MG63 (cell line): ENCODE results near the gene ELL2. TPM values are rescaled to one million over a fixed set of nuclear protein-coding genes. Genes with fewer than 3 reads are reported as not detected.

Source experiments
- DNase-seq: peaks from one replicate; pipeline ENCODE4 v3.0.0-alpha.2; 2020
- H3K27me3 ChIP-seq: fragments of 250-450 bp; sonication (Bioruptor Pico); 2 replicates; pipeline ENCODE4 v1.5.1; 2020; ENCODE audit warnings: mild to moderate bottlenecking, moderate library complexity
- H3K36me3 ChIP-seq: fragments of 250-450 bp; sonication (Bioruptor Pico); 2 replicates; pipeline ENCODE4 v1.5.1; 2020; ENCODE audit warnings: mild to moderate bottlenecking, moderate library complexity
- H3K4me3 ChIP-seq: fragments of 250-450 bp; sonication (Bioruptor Pico); 2 replicates; pipeline ENCODE4 v1.5.1; 2020; ENCODE audit warnings: mild to moderate bottlenecking, moderate library complexity
- H3K9me3 ChIP-seq: fragments of 250-450 bp; sonication (Bioruptor Pico); 2 replicates; pipeline ENCODE4 v1.5.1; 2020; ENCODE audit warnings: mild to moderate bottlenecking, moderate library complexity
- total RNA-seq: library from RNA; depleted of rRNA; stranded (reverse); fragments of >200 nt; shearing (Covaris generic); gene quantifications from 2 replicates; pipeline ENCODE4 v1.2.3, GENCODE V29; 2014; ENCODE audit warnings: low replicate concordance; rRNA removed

ELL2 gene
- total RNA-seq = 126 and 148 TPM in 2 replicates

GRCh38 chr5:95961617-95962474, at the start of gene ELL2:
ELL2 (minus strand) TSS chr5:95961851; CDS start chr5:95961721, 130 bp downstream.
- no peaks in the 10 kb centered on the region for H3K9me3 ChIP-seq
- peaks cover 44% of the 10 kb centered on the region for H3K36me3 ChIP-seq
- DNase-seq = peak; percentile 100
- no peaks in the 10 kb centered on the region for H3K27me3 ChIP-seq
- peak within 1 kb of the TSS; percentile 91 for H3K4me3 ChIP-seq

- peaks cover 35% of the 10 kb centered on the region for H3K9me3 ChIP-seq
- no peaks in the 10 kb centered on the region for H3K27me3 ChIP-seq
- DNase-seq = no peak
- H3K4me3 ChIP-seq = no peak overlapping the region
- no peaks in the 10 kb centered on the region for H3K36me3 ChIP-seq
Measured at GRCh38 chr5:96008987-96009647, 47.5 kb upstream of the ELL2 start.

- H3K27me3 ChIP-seq = no peaks in the 10 kb centered on the region
- DNase-seq = no peak
- peaks cover 40% of the 10 kb centered on the region for H3K9me3 ChIP-seq
- no peaks in the 10 kb centered on the region for H3K36me3 ChIP-seq
- no peak overlapping the region for H3K4me3 ChIP-seq
Measured at GRCh38 chr5:96008487-96008886, 46.8 kb upstream of the ELL2 start.

- H3K9me3 ChIP-seq = peaks cover 40% of the 10 kb centered on the region
Measured at GRCh38 chr5:96007051-96007450, 45.4 kb upstream of the ELL2 start.

GRCh38 chr5:96006291-96006690, 44.6 kb upstream of the ELL2 start:
- H3K36me3 ChIP-seq = no peaks in the 10 kb centered on the region
- H3K27me3 ChIP-seq = no peaks in the 10 kb centered on the region

More at GRCh38 chr5:96007051-96007450, 45.4 kb upstream of the ELL2 start:
- no peaks in the 10 kb centered on the region for H3K36me3 ChIP-seq
- no peak overlapping the region for H3K4me3 ChIP-seq
- no peaks in the 10 kb centered on the region for H3K27me3 ChIP-seq
- no peak for DNase-seq

GRCh38 chr5:96004754-96005153, 43.1 kb upstream of the ELL2 start:
- no peak for DNase-seq
- Histone ChIP-seq H3K9me3 (peaks cover 37% of the 10 kb centered on the region), H3K36me3 (no peaks in the 10 kb centered on the region), H3K27me3 (no peaks in the 10 kb centered on the region), H3K4me3 (no peak overlapping the region)

More at GRCh38 chr5:96006291-96006690, 44.6 kb upstream of the ELL2 start:
- no peak for DNase-seq
- no peak overlapping the region for H3K4me3 ChIP-seq
- peaks cover 40% of the 10 kb centered on the region for H3K9me3 ChIP-seq

GRCh38 chr5:96004087-96004486, 42.4 kb upstream of the ELL2 start:
- Histone ChIP-seq H3K9me3 (peaks cover 32% of the 10 kb centered on the region), H3K4me3 (no peak overlapping the region), H3K27me3 (no peaks in the 10 kb centered on the region), H3K36me3 (no peaks in the 10 kb centered on the region)
- no peak for DNase-seq

- peaks cover 19% of the 10 kb centered on the region for H3K9me3 ChIP-seq
- DNase-seq = no peak
- no peaks in the 10 kb centered on the region for H3K36me3 ChIP-seq
- no peaks in the 10 kb centered on the region for H3K27me3 ChIP-seq
- H3K4me3 ChIP-seq = no peak overlapping the region
Measured at GRCh38 chr5:96001262-96001661, 39.6 kb upstream of the ELL2 start.

GRCh38 chr5:96000308-96000707, 38.7 kb upstream of the ELL2 start:
- peaks cover 17% of the 10 kb centered on the region for H3K9me3 ChIP-seq
- DNase-seq = no peak
- no peaks in the 10 kb centered on the region for H3K36me3 ChIP-seq
- H3K4me3 ChIP-seq = no peak overlapping the region
- H3K27me3 ChIP-seq = no peaks in the 10 kb centered on the region

GRCh38 chr5:95996904-95997723, 35.5 kb upstream of the ELL2 start:
- no peaks in the 10 kb centered on the region for H3K27me3 ChIP-seq
- no peak for DNase-seq
- H3K36me3 ChIP-seq = no peaks in the 10 kb centered on the region
- no peak overlapping the region for H3K4me3 ChIP-seq
- H3K9me3 ChIP-seq = no peaks in the 10 kb centered on the region

GRCh38 chr5:95995962-95996489, 34.4 kb upstream of the ELL2 start:
- H3K4me3 ChIP-seq = no peak overlapping the region
- no peaks in the 10 kb centered on the region for H3K36me3 ChIP-seq
- no peaks in the 10 kb centered on the region for H3K9me3 ChIP-seq
- no peaks in the 10 kb centered on the region for H3K27me3 ChIP-seq
- DNase-seq = no peak

- Histone ChIP-seq H3K4me3 (no peak overlapping the region), H3K36me3 (no peaks in the 10 kb centered on the region), H3K27me3 (no peaks in the 10 kb centered on the region), H3K9me3 (no peaks in the 10 kb centered on the region)
- DNase-seq = no peak
Measured at GRCh38 chr5:95993776-95994175, 32.1 kb upstream of the ELL2 start.

- no peak for DNase-seq
- Histone ChIP-seq H3K9me3 (no peaks in the 10 kb centered on the region), H3K36me3 (no peaks in the 10 kb centered on the region)
Measured at GRCh38 chr5:95993266-95993665, 31.6 kb upstream of the ELL2 start.

GRCh38 chr5:95989283-95990048, 27.8 kb upstream of the ELL2 start:
- H3K4me3 ChIP-seq = no peak overlapping the region
- H3K9me3 ChIP-seq = no peaks in the 10 kb centered on the region
- H3K36me3 ChIP-seq = no peaks in the 10 kb centered on the region
- H3K27me3 ChIP-seq = no peaks in the 10 kb centered on the region
- no peak for DNase-seq

More at GRCh38 chr5:95993266-95993665, 31.6 kb upstream of the ELL2 start:
- Histone ChIP-seq H3K27me3 (no peaks in the 10 kb centered on the region), H3K4me3 (no peak overlapping the region)

GRCh38 chr5:95988877-95989276, 27.2 kb upstream of the ELL2 start:
- no peaks in the 10 kb centered on the region for H3K27me3 ChIP-seq
- no peaks in the 10 kb centered on the region for H3K9me3 ChIP-seq
- no peak for DNase-seq
- no peak overlapping the region for H3K4me3 ChIP-seq
- no peaks in the 10 kb centered on the region for H3K36me3 ChIP-seq

GRCh38 chr5:95988094-95988493, 26.4 kb upstream of the ELL2 start:
- Histone ChIP-seq H3K9me3 (no peaks in the 10 kb centered on the region), H3K36me3 (no peaks in the 10 kb centered on the region), H3K4me3 (no peak overlapping the region), H3K27me3 (no peaks in the 10 kb centered on the region)
- DNase-seq = no peak
